Transverse colon (tissue), 4 donors: Measurements from ENCODE around the gene CYP1B1. TPM values are rescaled to one million over a fixed set of nuclear protein-coding genes. Genes with fewer than 3 reads are reported as not detected.
A peak's percentile ranks its signal among the peaks of the same experiment; 100 is the strongest.

Experiments used
- DNase-seq: peaks from one replicate; pipeline ENCODE4 v3.0.0-alpha.2; 2019
- H3K27ac ChIP-seq, 4 donors: fragments of 200-600 bp; sonication (generic); 2 replicates each; pipeline ENCODE4 v1.5.1; 2016 to 2018; ENCODE audit warnings: inconsistent platforms in 4 of 4
- H3K27me3 ChIP-seq: fragments of 200-600 bp; sonication (generic); 2 replicates; pipeline ENCODE4 v1.5.1; 2017; ENCODE audit warnings: inconsistent platforms
- H3K36me3 ChIP-seq, 4 donors: fragments of 200-600 bp; sonication (generic); 2 replicates each; pipeline ENCODE4 v1.5.1; 2017 to 2019; ENCODE audit warnings: inconsistent platforms in 4 of 4
- H3K4me1 ChIP-seq, 4 donors: fragments of 200-600 bp; sonication (generic); 2 replicates each; pipeline ENCODE4 v1.5.1; 2017 to 2020; ENCODE audit warnings: inconsistent platforms in 4 of 4
- H3K4me3 ChIP-seq, 4 donors: fragments of 200-600 bp; sonication (generic); 1 replicate in 1 of 4; 2 replicates in 3 of 4; pipeline versions ENCODE4 v1.5.1 to v1.6.1; 2017 to 2019; ENCODE audit warnings: inconsistent platforms in 4 of 4
- H3K9me3 ChIP-seq, 2 donors: fragments of 200-600 bp; sonication (generic); 2 replicates each; pipeline ENCODE4 v1.5.1; 2017 to 2019; ENCODE audit warnings: inconsistent platforms in 2 of 2
- CTCF ChIP-seq, 5 experiments: fragments of 200-600 bp in 3 of 5; fragments of 450-650 bp in 2 of 5; sonication (generic) in 3 of 5; IDR thresholded peaks; 1 replicate in 2 of 5; 2 replicates in 3 of 5; pipeline ENCODE4 v1.5.1; 2016 to 2017; ENCODE audit warnings: antibody characterized with exemption in 5 of 5, inconsistent platforms in 3 of 5, mild to moderate bottlenecking in 2 of 5, moderate library complexity in 1 of 5
- EP300 ChIP-seq: sonication (generic); formaldehyde crosslinking; IDR thresholded peaks from one replicate; pipeline ENCODE4 v1.6.1; 2017; ENCODE audit warnings: antibody characterized with exemption, low read depth
- POLR2A ChIP-seq: fragments of 450-650 bp; IDR thresholded peaks from one replicate; pipeline ENCODE4 v1.6.1; 2016; ENCODE audit warnings: antibody characterized with exemption, mild to moderate bottlenecking, moderate library complexity
- POLR2AphosphoS5 ChIP-seq, 3 donors: sonication (generic); formaldehyde crosslinking; IDR thresholded peaks; one replicate each; pipeline ENCODE4 v1.6.1; 2016; ENCODE audit warnings: antibody characterized with exemption in 3 of 3
- WGBS, 2 donors: methylation state at CpG; one replicate each; pipeline ENCODE4 v1.1.5; 2018; ENCODE audit warnings: low coverage in 1 of 2; 5-methylcytosine and 5-hydroxymethylcytosine counted together
- in situ Hi-C, 4 donors: fragments of 200-750 bp; cut with MboI; loops; one replicate each; pipeline versions ENCODE4 v1.15.0 to v1.15.1; 2017; ENCODE audit warnings: low sequenced_read_pairs in 3 of 4, low pct_ligation_motif_present in 1 of 4, low pct_unique_long_range_greater_than_20kb in 1 of 4
- intact Hi-C: fragments of 100-400 bp; cut with DNase I; formaldehyde crosslinking; loops from one replicate; pipeline ENCODE4 v1.15.1; 2023; ENCODE audit warnings: low total_unique reads
- total RNA-seq, 4 donors: library from RNA; depleted of rRNA; stranded (reverse); fragments of >200 nt; gene quantifications; one replicate each; pipeline ENCODE4 v1.1.0, GENCODE V29; 2016

The CYP1B1 gene
- total RNA-seq, 4 donors from 2014 or later, result 2.0 to 9.6 (median 5.5) TPM

- H3K27ac ChIP-seq, result no peak overlapping the region
- DNase-seq, result no peak
- peaks cover 6% of the 10 kb centered on the region for H3K27me3 ChIP-seq
- no peaks in the 10 kb centered on the region for H3K9me3 ChIP-seq
- H3K4me3 ChIP-seq, result no peak overlapping the region
- H3K36me3 ChIP-seq, result no peaks in the 10 kb centered on the region
- 86% methylated on average over 2 to 11 of the region's 11 CpGs for WGBS, 2 donors
- H3K4me1 ChIP-seq, result peaks cover 4 to 11% (median 7%) of the 10 kb centered on the region in 4 donors
- intact Hi-C loops (no loop called here), in situ Hi-C loops (no loop called here)
- TF ChIP-seq CTCF (IDR thresholded peaks at IDR 0.05) (no peak), POLR2A (no peak), POLR2AphosphoS5 (IDR thresholded peaks at IDR 0.05) (no peak), EP300 (no peak)
Measured at GRCh38 chr2:38095079-38095995, 19.4 kb upstream of the CYP1B1 start.

GRCh38 chr2:38093527-38094165 lies 17.7 kb upstream of the CYP1B1 start:
- no peak for TF ChIP-seq POLR2A
- TF ChIP-seq CTCF (IDR thresholded peaks at IDR 0.05), result no peak
- no peak for TF ChIP-seq EP300
- TF ChIP-seq POLR2AphosphoS5 (IDR thresholded peaks at IDR 0.05), result no peak
- DNase-seq, result no peak
- Histone ChIP-seq H3K36me3 (no peaks in the 10 kb centered on the region), H3K4me1 (peaks cover 4 to 8% (median 7%) of the 10 kb centered on the region in 4 donors), H3K27ac (no peak overlapping the region), H3K9me3 (no peaks in the 10 kb centered on the region), H3K27me3 (peaks cover under 1% of the 10 kb centered on the region), H3K4me3 (no peak overlapping the region)
- intact Hi-C loops (no loop called here), in situ Hi-C loops (no loop called here)
- WGBS, 2 donors, result 94 to 100% methylated on average over 1 of the region's 1 CpG

- TF ChIP-seq CTCF (IDR thresholded peaks at IDR 0.05), result no peak
- TF ChIP-seq POLR2AphosphoS5 (IDR thresholded peaks at IDR 0.05), result no peak
- Histone ChIP-seq H3K4me1 (peaks cover 4 to 8% (median 7%) of the 10 kb centered on the region in 4 donors), H3K36me3 (no peaks in the 10 kb centered on the region), H3K27me3 (no peaks in the 10 kb centered on the region), H3K9me3 (no peaks in the 10 kb centered on the region), H3K27ac (peak overlapping the region in 2 of 4 donors; percentile 28 to 30), H3K4me3 (no peak overlapping the region)
- intact Hi-C loops, result no loop called here
- in situ Hi-C loops, result no loop called here
- 74% methylated on average over 11 of the region's 11 CpGs; no CpG with 5 or more reads in 1 of the 2 donors for WGBS, 2 donors
- no peak for DNase-seq
Measured at GRCh38 chr2:38092196-38092902, 16.4 kb upstream of the CYP1B1 start.

- no peak for TF ChIP-seq CTCF (IDR thresholded peaks at IDR 0.05)
- no peak for TF ChIP-seq POLR2AphosphoS5 (IDR thresholded peaks at IDR 0.05)
- TF ChIP-seq POLR2A, result no peak
- no peak for TF ChIP-seq EP300
Measured at GRCh38 chr2:38091760-38092159, 15.8 kb upstream of the CYP1B1 start.

More at GRCh38 chr2:38091760-38092159, 15.8 kb upstream of the CYP1B1 start:
- in situ Hi-C loops, result no loop called here
- intact Hi-C loops, result no loop called here
- H3K4me1 ChIP-seq, result peaks cover 4 to 8% (median 7%) of the 10 kb centered on the region in 4 donors
- no peak overlapping the region for H3K4me3 ChIP-seq
- no peak for DNase-seq
- WGBS, 2 donors, result 92 to 100% methylated on average over 3 to 5 of the region's 5 CpGs
- peak overlapping the region in 3 of 4 donors; percentile 12 to 30 (median 14) for H3K27ac ChIP-seq
- no peaks in the 10 kb centered on the region for H3K36me3 ChIP-seq
- no peaks in the 10 kb centered on the region for H3K9me3 ChIP-seq
- H3K27me3 ChIP-seq, result no peaks in the 10 kb centered on the region
